Stromal cell of bone marrow (primary cell): ENCODE results near the gene ADO.
"Not testable (repeated sequence)": the region's sequence is repeated elsewhere in the genome, so short reads cannot be mapped to it uniquely, and the experiment has no call there.

ENCODE experiments used
- DNase-seq: peaks from one replicate; pipeline ENCODE4 v3.0.0-alpha.2; 2012; ENCODE audit warnings: low read depth

ADO gene

DNA sequence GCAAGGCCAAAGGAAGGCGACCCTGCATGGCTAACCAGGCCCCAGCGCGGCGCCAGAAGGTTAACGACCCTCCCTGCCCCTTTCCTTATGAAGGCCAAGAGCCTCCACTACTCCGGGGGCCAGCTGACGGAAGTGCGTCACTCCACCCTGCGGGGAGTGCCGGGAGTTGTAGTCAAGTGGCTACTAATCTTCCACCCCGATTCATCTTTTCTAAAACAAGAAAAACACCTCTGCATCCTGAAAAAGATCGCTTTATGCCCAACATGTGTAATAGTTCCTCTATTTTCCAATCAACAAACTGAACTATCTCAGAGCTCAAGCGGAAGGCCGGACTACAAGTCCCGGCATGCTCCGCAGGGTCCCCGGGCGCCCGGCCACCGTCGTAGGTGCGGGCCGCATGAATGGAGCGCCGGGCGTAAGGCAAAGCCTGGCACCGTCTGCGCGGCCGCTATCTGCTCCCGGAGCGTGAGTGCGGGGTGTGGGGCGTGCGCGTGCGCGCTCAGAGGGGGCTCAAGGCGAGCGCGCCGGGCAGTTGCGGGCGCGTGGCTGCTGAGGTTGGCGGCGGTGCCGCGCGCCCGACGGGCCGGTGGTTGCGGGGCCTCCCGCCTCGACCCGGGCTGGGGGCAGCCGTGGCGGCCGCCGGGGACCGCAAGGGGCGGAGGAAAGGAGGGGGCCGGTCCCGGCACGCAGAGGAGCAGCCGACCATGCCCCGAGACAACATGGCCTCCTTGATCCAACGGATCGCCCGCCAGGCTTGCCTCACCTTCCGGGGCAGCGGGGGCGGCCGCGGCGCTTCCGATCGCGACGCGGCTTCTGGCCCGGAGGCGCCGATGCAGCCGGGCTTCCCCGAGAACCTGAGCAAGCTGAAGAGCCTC lies at the start of gene ADO:
Gene ADO, plus strand, starts transcription at position 365 of the 875 bp plus-strand sequence. Its CDS starts 340 bp downstream, at position 705.
- peak; percentile 67 for DNase-seq

DNA sequence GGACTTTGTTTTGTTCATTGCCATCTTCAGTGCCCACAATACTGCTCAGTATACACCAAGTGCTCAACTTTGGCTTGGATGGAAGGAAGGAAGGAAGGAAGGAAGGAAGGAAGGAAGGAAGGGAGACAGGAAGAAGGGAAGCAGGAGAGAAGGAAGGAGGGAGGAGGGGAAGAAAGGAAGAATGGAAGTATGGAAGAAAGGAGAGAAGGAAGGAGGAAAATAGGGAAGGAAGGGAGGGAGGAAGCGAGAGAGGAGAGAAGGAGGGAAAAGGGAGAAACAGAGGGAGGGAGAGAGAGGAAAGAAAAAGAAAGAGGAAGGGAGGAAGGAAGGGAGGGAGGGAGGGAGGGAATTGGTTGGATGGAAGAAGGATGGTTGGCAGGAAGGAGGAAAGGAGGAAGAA lies 49.6 kb upstream of the ADO start:
- DNase-seq = no peak

DNA sequence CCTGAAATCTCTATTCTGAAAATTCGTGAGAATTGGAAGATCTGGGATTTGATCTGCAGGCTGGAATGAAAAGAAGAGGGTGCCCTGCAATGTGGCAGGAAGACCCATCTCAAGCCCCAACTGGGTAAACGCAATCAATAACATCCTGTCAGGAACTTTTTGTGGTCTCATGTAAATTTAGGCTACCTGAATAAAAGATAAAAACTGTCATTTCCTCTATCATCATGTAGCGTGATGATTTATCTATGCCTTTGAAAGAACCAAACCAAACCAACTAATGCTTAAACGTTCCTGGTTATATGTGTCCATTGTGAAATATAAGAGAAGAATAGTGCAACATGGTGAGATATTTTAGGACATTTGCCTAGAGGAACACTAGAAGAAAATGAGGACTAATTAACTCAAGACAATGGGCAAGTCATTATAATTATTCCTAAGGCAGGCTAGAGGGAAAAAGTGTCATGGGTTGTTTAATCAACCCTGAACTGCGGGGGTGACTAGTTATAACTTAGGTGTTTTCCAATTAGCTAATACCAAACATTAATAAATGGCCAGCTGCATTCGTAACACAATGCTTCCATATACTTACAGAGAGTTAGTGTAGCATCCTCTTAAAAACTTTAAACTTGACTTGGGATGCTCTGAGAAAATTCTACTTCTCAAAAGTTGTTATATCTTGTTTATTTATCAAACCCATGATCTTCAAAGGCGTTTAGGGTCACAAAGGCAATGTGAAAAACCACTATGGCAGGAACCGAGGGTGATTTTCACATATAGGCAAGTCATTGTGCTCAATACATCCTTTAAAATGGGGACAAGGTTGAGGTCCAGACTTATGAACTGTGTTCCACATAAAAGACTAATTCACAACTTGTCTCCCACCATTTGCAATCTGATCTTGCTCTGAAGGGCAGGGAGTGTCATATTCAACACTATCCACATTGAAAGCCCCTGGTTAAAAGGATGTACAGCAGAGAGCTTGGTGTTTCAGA lies 48.6 kb upstream of the ADO start:
- DNase-seq = no peak

DNA sequence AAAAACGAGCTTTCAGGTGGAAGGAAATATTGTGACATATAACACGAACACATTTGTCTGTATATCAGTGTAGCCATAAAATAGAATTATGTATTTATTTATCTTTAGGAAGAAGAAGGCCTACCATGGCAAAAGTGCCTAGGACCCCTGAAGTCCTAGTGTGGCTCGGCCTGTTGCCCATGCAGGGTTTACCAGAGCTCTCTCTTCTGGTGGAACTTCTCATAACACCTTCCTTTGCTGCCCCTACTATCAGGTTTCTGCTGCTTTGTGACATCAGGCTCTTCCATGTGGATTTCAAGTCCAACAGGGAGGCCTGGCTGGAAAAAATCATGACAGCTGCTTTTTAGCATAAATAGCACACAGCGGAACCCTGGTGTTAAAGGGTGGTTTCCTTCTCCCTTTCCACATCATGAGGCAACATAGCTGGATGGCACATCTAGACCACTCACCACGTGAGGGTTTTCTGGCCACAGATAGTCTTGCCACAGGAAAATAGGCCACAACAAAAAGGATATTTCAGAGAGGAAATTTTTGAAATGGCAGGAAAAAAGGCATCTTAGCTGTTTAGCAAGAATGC lies 44.8 kb upstream of the ADO start:
- no peak for DNase-seq

DNA sequence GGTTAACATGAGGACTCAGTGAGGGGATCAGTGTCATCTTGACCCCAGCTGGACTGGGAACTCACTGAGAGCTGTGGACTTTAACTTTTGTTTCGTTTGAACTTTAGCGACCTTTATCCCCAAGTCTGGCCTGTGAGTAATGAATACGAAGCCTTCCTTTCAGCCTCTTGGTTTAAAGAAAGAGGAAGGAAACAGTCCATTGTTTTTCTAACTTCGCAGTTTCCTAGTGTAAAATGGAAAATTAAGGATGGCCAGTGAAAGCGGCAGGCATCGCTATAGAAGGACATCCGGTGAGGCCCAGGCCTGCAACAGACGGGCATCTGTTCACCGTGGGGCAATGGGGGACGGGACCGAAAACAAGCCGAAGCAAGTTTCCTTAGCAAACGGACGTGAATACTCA lies 44.1 kb upstream of the ADO start:
- no peak for DNase-seq

DNA sequence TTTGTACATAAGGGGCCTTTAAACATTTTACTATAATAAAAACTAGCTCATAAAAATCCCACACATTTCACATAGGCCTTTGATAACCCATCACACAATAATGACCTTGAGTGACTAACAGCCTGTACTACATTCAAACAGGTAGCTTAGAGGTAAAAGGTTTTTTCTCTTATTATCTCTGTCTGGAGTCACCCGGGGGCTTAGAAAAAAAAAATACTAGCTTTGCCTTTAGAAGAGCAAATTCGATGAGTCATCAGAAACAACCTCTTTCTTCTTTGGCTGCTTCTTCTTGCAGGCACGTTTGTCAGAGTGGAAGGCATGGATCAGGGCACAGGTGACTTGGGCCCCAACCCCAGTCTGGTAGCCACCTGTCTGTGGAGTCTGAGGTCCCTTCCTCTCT lies 43.4 kb upstream of the ADO start:
- DNase-seq = no peak

DNA sequence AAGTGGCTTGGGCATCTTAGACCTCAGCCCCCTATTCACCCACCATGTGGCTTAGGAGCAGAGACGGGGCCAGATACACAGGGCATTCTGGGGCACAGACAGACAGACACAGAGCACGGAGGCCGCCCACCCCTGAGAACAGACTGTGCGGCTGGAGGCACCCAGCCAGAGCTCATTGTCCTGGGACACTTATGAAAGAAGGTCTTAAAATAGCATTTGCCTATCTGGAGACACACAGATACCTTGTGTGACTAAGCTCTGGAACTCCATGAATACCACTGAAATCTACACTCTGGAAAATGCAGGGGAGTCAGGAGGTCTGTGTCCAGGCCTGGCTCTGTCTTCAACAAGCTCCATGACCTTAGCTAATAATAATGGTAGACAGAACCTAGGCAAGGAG lies 41.4 kb upstream of the ADO start:
- DNase-seq = no peak

DNA sequence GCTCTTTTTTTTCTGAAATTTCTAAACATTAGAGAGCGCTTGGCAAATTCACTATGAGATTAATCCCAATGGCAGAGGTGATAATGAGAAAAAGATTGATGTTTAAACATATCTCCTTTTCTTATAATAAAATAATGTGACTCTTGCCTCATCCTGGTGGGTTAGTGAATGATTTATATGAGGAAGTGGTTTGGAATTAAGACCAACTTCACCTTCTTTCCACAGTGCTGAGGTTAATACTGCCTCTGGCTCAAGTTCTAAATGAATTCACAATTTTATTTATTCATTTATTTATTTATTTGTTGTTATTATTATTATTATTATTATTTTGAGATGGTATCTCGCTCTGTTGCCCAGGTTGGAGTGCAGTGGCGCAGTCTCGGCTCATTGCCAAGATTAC lies 40.5 kb upstream of the ADO start:
- no peak for DNase-seq

DNA sequence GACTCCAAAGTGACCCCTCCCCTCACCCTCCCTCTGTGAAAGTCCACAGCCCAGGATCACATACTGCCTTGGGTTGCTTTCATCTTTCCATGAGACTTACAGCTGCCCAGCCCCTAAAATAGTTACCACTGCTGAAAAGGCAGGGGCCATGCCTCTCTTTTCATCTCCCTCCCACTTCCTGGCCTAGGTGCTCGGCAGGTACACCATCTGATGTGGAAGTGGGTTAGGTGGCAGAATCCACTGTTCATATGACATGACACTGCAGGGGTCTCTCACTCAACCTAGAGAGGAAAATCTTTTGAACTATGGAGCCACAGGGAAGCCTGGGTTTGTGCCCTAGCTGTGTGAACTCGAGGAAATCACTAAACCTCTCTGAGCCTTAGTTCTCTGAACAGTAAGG lies 38.8 kb upstream of the ADO start:
- DNase-seq = no peak

DNA sequence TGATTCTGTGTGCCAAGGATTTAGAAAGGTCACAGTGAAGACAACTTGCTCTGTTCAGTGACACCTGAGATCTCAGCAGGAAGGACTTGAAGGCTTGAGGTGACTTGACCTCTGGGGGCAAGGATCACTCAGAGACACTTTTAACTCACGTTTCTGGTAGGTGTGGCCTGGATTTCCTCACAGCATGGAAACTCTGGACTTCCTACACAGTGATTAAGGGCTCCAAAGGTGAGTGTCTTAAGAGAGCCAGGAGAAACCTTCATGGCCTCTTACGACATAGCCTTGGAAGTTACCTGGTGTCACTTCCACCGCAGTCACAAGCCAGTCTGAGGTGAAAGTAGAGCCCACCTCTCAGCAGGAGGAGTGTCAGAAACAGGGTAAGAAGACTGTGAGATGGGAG lies 38.1 kb upstream of the ADO start:
- DNase-seq = no peak

DNA sequence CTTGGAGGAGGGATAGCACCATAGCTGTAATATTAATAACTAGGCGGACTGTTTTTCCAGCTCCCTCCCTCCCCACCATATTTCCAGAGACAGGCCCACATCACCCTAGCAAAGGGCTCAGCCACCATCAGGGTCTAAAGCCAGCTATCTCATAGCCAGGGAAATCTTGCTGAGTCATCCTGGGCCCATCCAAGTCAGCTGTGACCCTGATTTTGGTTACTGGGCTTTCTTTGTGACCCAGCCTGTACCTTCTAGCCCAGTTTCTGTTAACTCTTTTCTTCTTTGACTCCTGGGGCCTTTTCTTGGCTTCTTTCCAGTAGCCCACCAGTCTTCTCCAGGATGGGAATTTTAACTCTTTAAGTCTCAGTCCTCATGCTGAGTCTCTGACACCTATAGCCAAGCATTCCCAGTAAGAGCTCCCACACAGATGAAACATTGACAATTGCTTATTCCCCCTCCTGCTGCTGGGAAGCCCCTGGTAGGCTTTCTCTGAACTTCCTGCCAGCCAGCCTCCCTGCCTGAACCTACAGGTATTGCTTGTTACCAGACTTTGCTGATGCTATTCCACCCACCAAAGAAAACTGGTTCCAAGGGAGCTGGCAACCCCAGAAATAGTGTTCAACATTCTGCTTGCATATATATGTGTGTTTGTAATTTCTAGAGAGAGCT lies 34.8 kb upstream of the ADO start:
- DNase-seq = no peak

DNA sequence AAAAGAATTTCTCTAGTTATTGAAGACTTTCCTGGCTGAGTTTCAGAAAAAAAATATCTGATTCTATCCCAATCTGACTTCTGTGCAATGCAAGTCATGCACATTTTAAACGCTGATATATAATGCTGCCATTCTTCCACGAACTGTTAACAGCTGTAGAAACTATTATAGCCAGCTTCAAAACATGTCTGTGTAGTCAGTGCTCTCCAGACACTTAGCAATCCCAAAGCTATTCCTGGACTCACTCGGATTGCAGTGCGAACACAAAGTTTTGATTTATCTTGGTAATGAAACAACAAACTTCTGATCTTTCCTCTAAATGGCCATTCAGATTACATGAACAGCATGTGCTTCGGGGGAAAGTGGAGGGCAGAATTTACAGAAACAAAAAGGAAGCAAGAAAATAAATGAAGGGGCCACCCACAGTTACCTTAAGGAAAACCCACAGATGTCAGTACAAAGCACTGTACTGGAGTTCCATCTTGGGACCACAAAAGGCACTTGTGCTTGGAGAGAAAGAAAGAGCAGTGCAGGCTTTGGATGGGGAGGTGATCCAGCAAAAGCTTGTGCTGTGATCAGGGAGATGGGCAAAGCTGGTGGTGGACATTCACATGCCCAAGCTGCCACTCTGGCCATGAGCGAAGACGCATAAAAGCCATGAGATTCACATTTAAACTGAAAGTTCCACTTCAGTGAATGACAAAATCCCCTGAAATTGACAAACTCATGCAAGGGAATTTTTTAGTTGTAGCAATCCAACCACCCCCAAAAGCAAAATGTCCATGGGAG lies 32.1 kb upstream of the ADO start:
- DNase-seq = no peak

DNA sequence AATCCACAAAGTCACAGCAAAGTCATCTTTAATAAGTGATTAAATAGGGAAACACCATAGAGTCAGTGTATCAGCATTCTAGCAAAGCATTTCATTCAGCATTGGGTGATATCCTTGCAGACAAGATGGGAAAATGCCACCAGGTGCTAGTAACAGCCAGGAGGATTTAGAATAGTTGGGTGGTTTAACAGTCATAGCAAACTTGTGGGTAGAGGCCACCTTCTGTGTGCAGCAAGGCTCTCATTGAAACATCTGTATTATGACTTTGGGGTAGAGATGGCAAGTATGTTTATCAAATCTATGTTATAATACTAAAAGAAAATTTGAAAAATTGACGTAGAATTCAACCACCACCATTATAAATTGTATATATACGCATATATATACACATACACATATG lies 26.4 kb upstream of the ADO start:
- no peak for DNase-seq

DNA sequence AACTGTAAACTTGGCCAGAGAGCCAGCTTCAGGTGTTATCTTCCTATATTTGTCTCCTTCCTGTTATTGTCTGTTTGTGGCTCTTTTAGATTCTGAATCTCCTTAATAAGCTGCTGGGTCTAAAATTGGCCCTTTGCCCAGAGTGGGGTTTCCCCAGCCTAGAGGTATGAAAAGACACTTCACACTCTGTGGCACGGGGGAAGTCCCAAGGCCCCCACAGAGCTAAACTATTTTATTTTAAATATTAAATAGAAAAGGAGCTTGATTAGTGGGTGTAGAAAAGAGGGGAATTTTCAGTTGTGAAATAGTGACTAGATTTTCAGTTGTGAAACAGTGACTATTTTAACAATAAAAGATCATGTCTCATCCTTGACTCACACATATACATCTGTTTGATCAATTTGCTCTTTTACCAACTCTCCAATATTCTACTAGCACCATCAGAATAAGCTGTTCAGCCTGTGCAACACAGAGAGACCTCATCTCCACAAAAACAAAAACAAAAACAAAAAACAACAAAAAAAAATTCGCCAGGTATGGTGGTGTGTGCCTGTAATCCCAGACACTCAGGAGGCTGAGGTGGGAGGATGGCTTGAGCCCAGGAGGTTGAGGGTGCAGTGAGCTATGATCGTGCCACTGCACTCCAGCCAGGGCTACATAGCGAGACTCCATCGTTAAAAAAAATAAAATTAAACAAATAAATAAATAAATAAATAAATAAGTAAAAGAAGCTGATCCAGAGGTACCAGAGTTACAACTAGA lies 24.9 kb upstream of the ADO start:
- no peak for DNase-seq

DNA sequence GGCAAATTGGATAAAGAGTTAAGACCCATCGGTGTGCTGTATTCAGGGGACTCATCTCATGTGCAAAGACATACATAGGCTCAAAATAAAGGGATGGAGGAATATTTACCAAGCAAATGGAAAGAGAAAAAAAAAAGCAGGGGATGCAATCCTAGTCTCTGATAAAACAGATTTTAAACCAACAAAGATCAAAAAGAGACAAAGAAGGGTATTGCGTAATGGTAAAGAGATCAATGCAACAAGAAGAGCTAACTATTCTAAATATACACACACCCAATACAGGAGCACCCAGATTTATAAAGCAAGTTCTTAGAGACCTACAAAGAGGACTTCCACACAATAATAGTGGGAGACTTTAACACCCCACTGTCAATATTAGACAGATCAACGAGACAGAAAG lies 20.0 kb upstream of the ADO start:
- DNase-seq = not testable (repeated sequence)

DNA sequence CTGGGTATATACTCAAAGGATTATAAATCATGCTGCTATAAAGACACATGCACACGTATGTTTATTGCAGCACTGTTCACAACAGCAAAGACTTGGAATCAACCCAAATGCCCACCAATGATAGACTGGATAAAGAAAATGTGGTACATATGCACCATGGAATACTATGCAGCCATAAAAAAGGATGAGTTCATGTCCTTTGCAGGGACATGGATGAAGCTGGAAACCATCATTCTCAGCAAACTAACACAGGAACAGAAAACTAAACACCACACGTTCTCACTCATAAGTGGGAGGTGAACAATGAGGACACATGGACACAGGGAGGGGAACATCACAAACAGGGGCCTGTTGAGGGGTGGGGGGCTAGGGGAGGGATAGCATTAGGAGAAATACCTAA lies 16.2 kb upstream of the ADO start:
- DNase-seq = not testable (repeated sequence)

DNA sequence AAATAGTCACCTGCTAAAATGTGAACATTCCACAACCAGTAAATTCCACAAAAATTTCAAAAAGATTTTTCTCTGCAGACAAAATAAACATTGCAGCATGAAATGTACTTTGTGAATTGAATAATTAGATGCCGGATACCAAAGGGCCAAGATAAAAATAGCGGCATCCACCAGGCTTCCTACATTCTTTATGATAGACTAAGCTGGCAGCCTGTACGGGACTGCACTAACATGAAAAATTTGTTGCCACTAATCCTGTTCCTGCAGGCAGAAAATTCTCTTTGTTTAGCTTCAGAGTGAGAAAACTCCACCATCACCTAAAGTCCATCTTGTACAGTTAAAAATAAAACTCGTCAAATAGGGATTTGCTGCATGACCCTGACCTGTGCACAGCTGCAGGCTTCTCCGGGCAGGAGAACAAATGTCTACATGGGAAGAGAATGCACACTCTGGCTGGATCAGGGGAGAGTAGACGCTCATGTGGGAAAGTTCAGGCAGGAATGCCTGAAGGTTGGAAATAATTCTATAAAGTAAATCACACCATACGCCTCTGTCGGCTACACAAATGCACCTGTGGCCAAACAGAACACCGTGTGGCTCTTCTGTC lies 15.6 kb upstream of the ADO start:
- no peak for DNase-seq

DNA sequence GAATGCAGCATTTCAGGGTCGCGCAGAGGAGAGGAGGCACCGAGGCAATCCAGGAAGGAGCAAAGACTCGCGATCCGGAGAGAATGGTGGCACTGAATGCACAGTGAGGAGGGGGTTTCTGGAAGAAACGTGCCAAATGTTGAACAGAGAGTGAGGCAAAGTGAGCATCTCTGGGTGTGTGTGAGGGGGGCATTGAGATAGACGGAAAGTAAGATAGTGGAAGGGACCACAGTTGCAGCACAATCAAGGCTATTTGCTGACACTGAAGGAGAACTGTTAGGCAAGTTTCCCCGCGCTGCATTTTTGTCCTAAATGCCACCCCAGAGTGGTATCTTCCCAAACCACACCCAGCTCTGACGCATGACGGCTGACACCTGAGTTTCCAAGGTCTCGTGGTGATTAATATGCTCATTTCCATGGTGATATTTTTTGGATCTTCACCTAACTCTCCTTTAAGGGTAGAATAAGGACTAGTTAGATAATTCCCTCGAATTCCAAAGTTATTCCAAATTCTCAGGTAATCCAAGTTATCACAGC lies 14.4 kb upstream of the ADO start:
- DNase-seq = no peak

DNA sequence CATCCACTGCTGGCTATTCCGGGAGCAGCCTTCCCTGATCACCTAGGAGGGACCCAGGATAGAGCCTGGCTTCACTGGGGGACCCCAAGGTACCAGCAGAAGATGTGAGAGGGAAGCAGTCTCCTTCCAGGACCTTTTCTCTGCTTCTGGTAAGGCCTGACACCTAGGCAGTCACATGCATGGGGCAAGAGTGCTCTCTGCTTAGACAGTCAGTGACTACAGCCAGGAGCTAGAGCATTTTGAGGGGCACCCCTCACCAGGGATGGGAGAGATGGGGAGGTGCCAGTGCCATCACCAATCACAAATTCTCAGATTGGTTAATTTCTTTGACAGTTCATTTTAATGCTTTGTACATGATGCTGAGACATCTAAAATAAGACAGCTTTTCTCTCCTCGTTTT lies 13.9 kb upstream of the ADO start:
- DNase-seq = no peak

DNA sequence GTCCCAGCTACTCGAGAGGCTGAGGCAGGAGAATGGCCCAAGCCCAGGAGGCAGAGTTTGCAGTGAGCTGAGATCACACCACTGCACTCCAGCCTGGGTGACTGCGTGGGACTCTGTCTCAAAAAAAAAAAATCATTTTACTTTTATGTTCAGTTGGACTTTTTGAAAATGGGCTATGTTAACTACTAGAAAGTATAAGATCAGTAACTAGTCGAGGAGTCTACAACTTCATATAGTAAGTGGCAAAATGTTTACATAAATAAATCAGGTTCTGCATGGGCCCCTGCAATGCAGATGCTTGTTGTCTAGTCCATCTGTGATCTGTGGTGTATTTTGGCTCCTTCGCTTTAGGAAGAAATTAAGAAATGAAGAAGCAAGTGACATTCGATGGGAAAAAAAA lies 12.3 kb upstream of the ADO start:
- DNase-seq = no peak
